Activated naive CD8-positive, alpha-beta T cell treated with anti-CD3 and anti-CD28 coated beads, Interleukin-2, amount 10 ng/mL, durations not matched to agents 7 days and 5 days (primary cell): ENCODE measurements around the gene MKNK1. TPM values are rescaled to one million over a fixed set of nuclear protein-coding genes. Genes with fewer than 3 reads are reported as not detected.

Experiments used
- ATAC-seq: fragments of 150-1000 bp; cut with Tn5 transposase; one replicate; pipeline ENCODE4 v1.10.0; 2021; ENCODE audit warnings: low read depth, moderate library complexity
- POLR2A ChIA-PET: fragments of 350-600 bp; sonication (Branson Sonifier 250); formaldehyde crosslinking; loops from one replicate; lab custom pipeline; 2021; ENCODE audit warnings: antibody characterized with exemption; lab: Charles Lee
- DNase-seq: peaks from one replicate; pipeline ENCODE4 v3.0.0; 2021
- H3K27ac Mint-ChIP-seq: one replicate; pipeline ENCODE4 v1.8.0; 2022; ENCODE audit warnings: mild to moderate bottlenecking, mixed read lengths
- H3K27me3 Mint-ChIP-seq: one replicate; pipeline ENCODE4 v1.8.0; 2022; ENCODE audit warnings: mild to moderate bottlenecking, moderate library complexity, mixed read lengths
- H3K36me3 Mint-ChIP-seq: one replicate; pipeline ENCODE4 v1.8.0; 2021; ENCODE audit warnings: mild to moderate bottlenecking, mixed read lengths
- H3K4me1 Mint-ChIP-seq: one replicate; pipeline ENCODE4 v1.8.0; 2021; ENCODE audit warnings: mixed read lengths
- H3K4me3 Mint-ChIP-seq: one replicate; pipeline ENCODE4 v1.8.0; 2022; ENCODE audit warnings: mild to moderate bottlenecking, moderate library complexity, mixed read lengths
- H3K9me3 Mint-ChIP-seq: one replicate; pipeline ENCODE4 v1.8.0; 2021; ENCODE audit warnings: mixed read lengths
- total RNA-seq, 2 experiments: library from RNA; stranded (reverse); gene quantifications; one replicate each; pipeline ENCODE4 v1.2.3, GENCODE V29; 2021

Gene MKNK1
- total RNA-seq, 2 experiments from 2014 or later: 65.4 to 70.2 TPM

DNA sequence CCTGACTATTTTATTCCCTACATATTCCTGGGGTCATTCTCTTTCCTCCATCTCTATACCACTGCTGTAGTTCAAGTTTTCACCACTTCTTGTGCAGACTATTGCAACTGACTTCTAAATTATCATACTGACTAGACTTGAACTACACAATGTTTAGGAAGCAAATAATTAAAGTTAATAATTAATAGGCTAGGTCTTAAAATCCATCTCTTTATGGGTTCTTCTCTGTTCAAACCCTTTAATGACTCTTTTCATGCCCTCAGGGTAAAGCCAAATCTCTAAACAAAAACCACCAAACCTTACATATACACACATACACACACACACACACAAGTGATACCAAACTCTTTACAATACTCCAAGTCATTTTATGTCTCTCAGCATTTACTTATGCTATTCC lies 34.9 kb upstream of the MKNK1 start:
- DNase-seq (no peak), ATAC-seq (no peak)
- no peaks in the 10 kb centered on the region for H3K9me3 Mint-ChIP-seq
- H3K4me3 Mint-ChIP-seq: no peak overlapping the region
- H3K27me3 Mint-ChIP-seq: no peaks in the 10 kb centered on the region
- no peak overlapping the region for H3K27ac Mint-ChIP-seq
- H3K36me3 Mint-ChIP-seq: peaks cover 8% of the 10 kb centered on the region
- H3K4me1 Mint-ChIP-seq: no peaks in the 10 kb centered on the region
- POLR2A ChIA-PET: no interaction called here

DNA sequence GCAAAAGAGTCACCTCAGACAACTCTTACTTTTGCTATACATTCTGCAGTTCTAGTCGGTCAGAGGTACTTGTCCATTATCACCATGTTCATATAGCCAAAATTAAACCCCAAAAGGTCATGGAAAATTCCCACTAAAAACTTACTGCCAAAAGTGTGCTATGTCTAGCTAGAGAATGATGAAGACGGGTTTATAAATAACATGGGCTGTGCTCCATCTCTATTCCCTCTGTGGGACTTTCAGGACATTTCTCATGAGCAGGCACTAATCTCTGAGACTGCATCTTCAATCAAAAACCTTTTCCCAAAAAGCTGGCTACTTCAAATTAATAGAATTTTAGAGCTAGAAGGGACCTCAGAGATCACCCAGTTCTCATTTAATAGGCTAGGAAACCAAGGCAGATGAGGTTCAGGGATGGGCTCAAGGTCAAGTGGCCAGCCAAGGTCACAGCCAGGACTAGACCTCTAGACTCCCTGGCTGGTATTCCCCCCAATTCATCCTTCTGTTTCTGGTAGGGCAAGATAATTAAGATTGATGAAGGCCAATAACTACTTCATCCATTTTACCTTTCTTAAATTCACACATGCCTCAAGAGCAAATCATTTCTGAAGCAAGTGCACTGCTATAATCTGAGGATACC lies 33.5 kb upstream of the MKNK1 start:
- no peaks in the 10 kb centered on the region for H3K27me3 Mint-ChIP-seq
- ATAC-seq (no peak), DNase-seq (no peak)
- H3K4me1 Mint-ChIP-seq: no peaks in the 10 kb centered on the region
- no peak overlapping the region for H3K27ac Mint-ChIP-seq
- H3K36me3 Mint-ChIP-seq: peaks cover 11% of the 10 kb centered on the region
- H3K9me3 Mint-ChIP-seq: no peaks in the 10 kb centered on the region
- H3K4me3 Mint-ChIP-seq: no peak overlapping the region
- POLR2A ChIA-PET: no interaction called here

DNA sequence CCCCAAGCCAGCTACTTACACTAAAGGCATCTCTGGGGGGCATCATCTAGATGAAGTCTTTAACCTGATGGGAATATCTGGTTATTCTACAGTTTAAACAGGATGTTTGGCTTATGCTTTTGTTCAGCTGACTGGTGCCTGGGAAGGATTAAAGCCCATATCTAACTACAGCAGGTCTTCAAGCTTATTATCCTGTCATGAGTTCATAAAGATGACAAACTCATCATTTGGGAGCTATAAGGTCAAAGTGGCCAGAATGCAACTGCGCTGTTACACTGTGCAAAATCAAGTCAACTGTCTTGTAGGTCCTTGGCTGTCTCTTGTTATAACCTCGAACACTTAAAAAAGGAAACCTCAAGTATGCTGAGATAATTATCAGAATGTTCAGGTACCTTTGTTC lies 31.1 kb upstream of the MKNK1 start:
- H3K4me3 Mint-ChIP-seq: no peak overlapping the region
- POLR2A ChIA-PET: no interaction called here
- no peak overlapping the region for H3K27ac Mint-ChIP-seq
- H3K4me1 Mint-ChIP-seq: no peaks in the 10 kb centered on the region
- no peak for ATAC-seq
- no peaks in the 10 kb centered on the region for H3K27me3 Mint-ChIP-seq
- no peaks in the 10 kb centered on the region for H3K9me3 Mint-ChIP-seq
- H3K36me3 Mint-ChIP-seq: peaks cover 3% of the 10 kb centered on the region
- DNase-seq: no peak

DNA sequence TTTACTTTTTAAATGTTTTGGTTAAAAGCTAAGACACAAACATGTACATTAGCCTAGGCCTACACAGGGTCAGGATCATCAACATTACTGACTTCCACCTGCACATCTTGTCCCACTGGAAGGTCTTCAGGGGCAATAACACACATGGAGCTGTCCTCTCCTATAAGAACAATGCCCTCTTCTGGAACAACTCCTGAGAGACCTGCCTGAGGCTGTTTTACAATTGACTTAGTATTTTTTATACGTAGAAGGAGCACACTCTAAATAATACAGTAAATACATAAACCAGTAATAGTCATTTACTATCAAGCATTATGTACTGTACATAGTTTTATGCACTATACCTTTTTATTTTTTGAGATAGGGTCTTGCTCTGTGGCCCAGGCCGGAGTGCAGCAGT lies 26.7 kb upstream of the MKNK1 start:
- H3K36me3 Mint-ChIP-seq: peaks cover 7% of the 10 kb centered on the region
- H3K27me3 Mint-ChIP-seq: no peaks in the 10 kb centered on the region
- H3K4me1 Mint-ChIP-seq: no peaks in the 10 kb centered on the region
- POLR2A ChIA-PET: no interaction called here
- DNase-seq (no peak), ATAC-seq (no peak)
- no peak overlapping the region for H3K27ac Mint-ChIP-seq
- no peak overlapping the region for H3K4me3 Mint-ChIP-seq
- H3K9me3 Mint-ChIP-seq: no peaks in the 10 kb centered on the region

DNA sequence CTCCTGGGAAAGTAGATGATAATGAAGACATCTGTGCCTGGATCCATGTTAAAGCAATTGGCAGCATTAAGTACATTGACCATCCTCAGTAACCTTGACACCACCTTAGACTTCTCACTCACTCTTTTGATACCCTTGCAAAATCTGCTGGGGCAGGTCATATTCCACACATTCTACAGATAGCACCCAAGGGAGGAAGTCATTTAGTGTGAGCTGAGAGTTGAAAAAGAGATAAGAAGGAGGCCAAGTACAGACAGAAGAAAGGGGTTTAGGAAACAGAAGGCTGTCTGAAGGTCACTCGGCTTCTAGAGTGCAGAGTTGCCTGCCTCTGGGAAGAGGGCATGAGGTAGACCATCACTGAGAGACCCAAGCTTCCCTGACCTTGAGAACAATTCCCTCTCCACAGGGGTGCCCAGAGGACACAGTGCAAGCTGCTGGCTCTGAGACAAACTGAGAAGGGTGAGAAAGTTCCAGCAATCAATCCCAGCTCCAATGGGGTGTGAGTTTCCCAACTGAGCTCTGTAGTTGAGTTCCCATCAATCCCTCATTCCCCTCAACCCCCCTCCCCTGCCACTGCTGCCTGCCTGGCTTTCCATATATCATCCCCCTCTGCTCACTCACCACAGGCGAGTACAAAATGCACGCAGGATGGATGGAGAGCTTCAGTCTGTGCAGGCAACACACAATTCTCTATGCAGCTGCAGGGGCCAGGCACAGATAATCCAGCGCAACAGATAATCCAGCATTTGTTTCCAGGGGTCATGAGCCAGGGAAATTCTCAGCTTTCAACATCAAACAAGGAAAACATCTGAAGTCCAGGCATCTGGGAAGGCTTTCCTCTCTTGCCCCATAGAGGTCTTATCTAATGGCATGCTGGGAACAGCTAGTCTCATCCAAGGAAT lies 19.9 kb upstream of the MKNK1 start:
- H3K27ac Mint-ChIP-seq: no peak overlapping the region
- no peaks in the 10 kb centered on the region for H3K9me3 Mint-ChIP-seq
- POLR2A ChIA-PET: interaction anchor here (0.7 kb wide), 1 partner anchor 19 kb away, joined by 3 read pairs; no protein-coding TSS in a partner anchor
- H3K4me3 Mint-ChIP-seq: no peak overlapping the region
- peaks cover 1% of the 10 kb centered on the region for H3K36me3 Mint-ChIP-seq
- ATAC-seq (no peak), DNase-seq (no peak)
- H3K27me3 Mint-ChIP-seq: no peaks in the 10 kb centered on the region
- peaks cover 11% of the 10 kb centered on the region for H3K4me1 Mint-ChIP-seq

DNA sequence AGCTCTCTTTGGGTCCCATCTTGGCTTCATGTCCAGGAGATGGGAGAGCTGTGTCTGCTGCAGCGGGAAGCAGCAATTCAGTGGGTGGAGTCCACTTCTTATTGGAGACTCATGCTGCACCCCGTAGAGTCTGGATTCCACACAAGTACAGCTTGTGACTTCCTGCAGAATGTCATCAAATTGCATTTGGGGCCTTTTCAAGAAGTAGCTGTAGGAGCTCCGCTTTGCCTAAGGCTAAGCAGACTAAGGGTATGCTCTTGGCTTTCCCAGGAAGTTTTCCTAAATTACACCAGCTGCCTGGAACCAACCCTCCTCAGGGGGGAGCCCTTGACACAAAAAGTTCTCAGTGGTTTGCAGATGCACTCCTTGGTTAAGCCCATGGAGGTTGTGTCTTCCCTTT lies 18.3 kb upstream of the MKNK1 start:
- POLR2A ChIA-PET: no interaction called here
- H3K4me1 Mint-ChIP-seq: peaks cover 20% of the 10 kb centered on the region

DNA sequence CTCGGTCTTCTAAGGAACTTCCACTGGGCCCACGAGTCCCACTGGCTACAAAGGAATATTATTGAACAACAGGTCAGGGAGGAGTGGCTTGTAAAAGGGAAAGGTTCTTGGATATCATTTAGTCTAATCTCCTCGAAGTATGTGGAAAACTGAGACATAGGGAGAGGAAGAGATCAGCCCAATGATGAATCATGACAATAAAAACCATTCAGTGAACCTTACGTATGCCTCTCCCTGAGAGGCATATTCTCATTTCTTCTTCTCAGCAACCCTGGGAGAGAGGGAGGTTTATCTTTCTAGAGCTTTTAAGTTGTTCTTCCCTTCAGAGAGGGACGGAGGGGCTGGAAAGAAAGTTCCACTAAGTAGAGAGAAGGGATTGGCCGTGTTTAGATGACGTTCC lies 17.9 kb upstream of the MKNK1 start:
- POLR2A ChIA-PET: no interaction called here
- H3K27ac Mint-ChIP-seq: no peak overlapping the region

More for the DNA sequence above, 18.3 kb upstream of the MKNK1 start:
- peaks cover 1% of the 10 kb centered on the region for H3K36me3 Mint-ChIP-seq
- ATAC-seq (no peak), DNase-seq (no peak)
- H3K4me3 Mint-ChIP-seq: no peak overlapping the region
- no peak overlapping the region for H3K27ac Mint-ChIP-seq
- H3K9me3 Mint-ChIP-seq: no peaks in the 10 kb centered on the region
- peaks cover under 1% of the 10 kb centered on the region for H3K27me3 Mint-ChIP-seq

DNA sequence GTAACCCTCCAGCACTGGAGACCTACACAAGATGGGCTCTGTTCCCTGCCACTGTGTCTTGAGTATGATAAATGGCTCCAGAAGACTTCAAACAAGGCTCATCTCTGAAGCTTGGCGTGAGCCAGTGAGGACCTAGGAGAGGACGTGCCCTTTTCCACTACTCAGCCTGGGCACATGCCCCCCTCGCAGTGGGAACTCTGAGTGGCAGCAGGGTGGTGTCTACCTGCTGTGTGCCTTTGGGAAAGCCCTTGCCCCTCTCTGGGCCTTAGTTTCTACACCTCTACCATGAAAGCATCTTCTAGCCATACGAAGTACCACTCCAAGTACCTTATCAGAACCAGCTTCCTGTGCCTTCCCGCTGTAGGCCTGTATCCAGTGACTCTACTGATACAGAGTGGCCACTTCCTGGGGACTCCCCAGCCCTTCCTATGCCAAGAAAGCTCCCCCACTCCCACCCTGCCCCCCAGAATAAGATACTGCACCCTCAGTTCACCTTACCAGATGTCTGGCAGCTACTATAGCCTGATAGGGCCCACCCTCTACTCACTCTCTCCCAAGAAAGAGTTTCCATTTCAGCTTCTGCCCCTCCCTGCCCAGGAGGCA lies 15.7 kb upstream of the MKNK1 start:
- H3K9me3 Mint-ChIP-seq: no peaks in the 10 kb centered on the region
- no peaks in the 10 kb centered on the region for H3K36me3 Mint-ChIP-seq
- peaks cover 40% of the 10 kb centered on the region for H3K4me1 Mint-ChIP-seq
- peaks cover 2% of the 10 kb centered on the region for H3K27me3 Mint-ChIP-seq
- no peak for DNase-seq
- H3K27ac Mint-ChIP-seq: no peak overlapping the region
- no peak for ATAC-seq
- POLR2A ChIA-PET: interaction anchor here (1.3 kb wide), 1 partner anchor 100 kb away, joined by 4 read pairs; the partner anchor contains the start of gene EFCAB14
- H3K4me3 Mint-ChIP-seq: no peak overlapping the region

More for the DNA sequence above, 17.9 kb upstream of the MKNK1 start:
- H3K9me3 Mint-ChIP-seq: no peaks in the 10 kb centered on the region
- peaks cover 24% of the 10 kb centered on the region for H3K4me1 Mint-ChIP-seq
- ATAC-seq (no peak), DNase-seq (no peak)
- H3K36me3 Mint-ChIP-seq: no peaks in the 10 kb centered on the region
- peaks cover 2% of the 10 kb centered on the region for H3K27me3 Mint-ChIP-seq
- no peak overlapping the region for H3K4me3 Mint-ChIP-seq

DNA sequence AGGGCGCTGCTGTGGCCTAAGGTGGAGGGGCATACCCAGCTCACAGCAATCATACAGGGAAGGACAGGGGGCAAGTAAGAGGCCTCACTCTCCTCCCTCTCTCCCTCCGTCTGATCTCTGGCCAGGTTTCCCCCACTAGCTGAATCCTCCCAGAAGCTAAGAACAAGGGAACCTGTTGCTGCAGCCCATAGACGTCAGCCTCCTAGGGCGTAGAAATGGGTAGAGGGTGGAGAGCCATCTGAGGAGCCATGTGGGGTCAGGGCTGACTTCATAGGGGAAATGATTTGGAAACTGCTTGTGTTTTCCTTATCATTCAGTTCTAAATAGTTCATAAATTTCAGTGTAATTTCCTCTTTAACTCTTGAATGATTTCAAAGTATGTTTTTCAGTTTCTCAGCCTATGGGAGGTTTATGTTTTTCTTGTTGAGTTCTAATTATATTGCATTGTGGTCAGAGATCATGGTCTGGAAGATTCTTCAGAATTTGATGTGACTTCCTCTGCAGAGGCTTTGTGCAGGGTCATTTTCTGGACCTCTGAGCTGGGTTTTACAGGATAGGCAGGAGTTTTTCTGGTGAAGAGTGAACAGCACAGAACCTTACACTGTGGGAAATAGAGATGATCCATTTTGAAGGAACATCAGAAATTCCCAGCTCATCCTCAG lies 14.8 kb upstream of the MKNK1 start:
- Mint-ChIP-seq H3K36me3 (no peaks in the 10 kb centered on the region), H3K4me1 (peaks cover 47% of the 10 kb centered on the region), H3K4me3 (no peak overlapping the region), H3K9me3 (no peaks in the 10 kb centered on the region), H3K27me3 (peaks cover 2% of the 10 kb centered on the region), H3K27ac (no peak overlapping the region)
- POLR2A ChIA-PET: interaction anchor here (0.7 to 1.3 kb wide), 2 partner anchors 39 to 100 kb away, joined by 3 to 4 read pairs; partner anchors contain the start of gene EFCAB14
- DNase-seq (no peak), ATAC-seq (no peak)

DNA sequence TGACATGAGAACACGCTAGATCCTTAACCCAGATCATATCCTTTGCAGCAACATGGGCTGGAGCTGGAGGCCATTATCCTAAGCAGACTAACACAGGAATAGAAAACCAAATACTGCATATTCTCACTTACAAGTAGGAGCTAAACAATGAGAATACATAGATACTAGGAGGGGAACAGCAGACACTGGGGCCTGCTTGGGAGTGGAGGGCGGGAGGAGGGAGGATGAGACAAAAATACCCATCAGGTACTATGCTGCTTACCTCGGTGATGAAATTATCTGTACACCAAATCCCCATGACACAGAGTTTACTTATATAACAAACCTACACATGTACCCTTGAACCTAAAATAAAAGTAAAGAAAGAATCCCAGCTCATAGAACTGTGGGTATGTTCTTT lies 13.8 kb upstream of the MKNK1 start:
- H3K27me3 Mint-ChIP-seq: peaks cover 2% of the 10 kb centered on the region

DNA sequence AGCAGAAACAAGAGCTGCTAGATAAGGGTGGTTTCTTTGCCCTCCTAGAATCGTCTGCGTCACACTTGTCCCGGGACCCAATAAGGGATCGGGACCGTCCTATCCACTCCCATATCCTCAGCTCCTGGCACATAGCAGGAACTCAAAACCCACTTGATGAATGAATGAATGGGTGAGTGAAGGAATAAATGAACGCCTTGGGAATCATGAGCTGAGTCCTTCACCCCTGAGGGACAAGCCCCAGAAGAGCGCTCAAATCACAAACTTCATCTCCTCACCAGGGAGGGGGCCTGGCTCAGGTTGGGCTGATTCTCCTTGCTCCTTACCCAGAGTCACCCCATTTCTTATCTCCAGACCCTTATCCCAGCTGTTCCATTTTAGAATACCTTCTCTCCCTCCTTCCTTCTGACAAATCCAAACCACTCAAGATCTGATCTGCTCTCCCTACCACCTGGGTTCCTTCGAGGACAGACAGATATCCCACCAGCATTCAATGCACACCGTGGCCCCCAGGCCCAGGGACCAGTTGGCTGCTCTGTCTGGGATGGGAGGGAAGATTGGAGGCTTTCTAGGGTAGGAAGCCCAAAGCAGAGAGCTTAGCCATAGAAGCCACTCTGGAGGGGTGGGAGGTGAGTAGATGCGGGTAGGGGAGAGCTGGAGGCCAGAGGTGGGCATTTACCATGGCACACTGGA lies 13.2 kb upstream of the MKNK1 start:
- Mint-ChIP-seq H3K36me3 (peaks cover 2% of the 10 kb centered on the region), H3K9me3 (no peaks in the 10 kb centered on the region), H3K4me3 (peak overlapping the region; percentile 95), H3K27me3 (peaks cover 2% of the 10 kb centered on the region), H3K4me1 (peaks cover 51% of the 10 kb centered on the region), H3K27ac (peak overlapping the region; percentile 90)
- POLR2A ChIA-PET: interaction anchor here (1.4 to 5.2 kb wide), 5 partner anchors 13 to 102 kb away, joined by 4 to 91 read pairs (median 9); partner anchors contain the start of genes ATPAF1, EFCAB14 and MKNK1
- DNase-seq: no peak
- no peak for ATAC-seq

More for the DNA sequence above, 13.8 kb upstream of the MKNK1 start:
- no peak for ATAC-seq
- H3K4me3 Mint-ChIP-seq: no peak overlapping the region
- no peaks in the 10 kb centered on the region for H3K9me3 Mint-ChIP-seq
- POLR2A ChIA-PET: interaction anchor here (0.7 to 5.2 kb wide), 2 partner anchors 13 to 37 kb away, joined by 3 to 91 read pairs; partner anchors contain the start of gene MKNK1
- DNase-seq: no peak
- no peaks in the 10 kb centered on the region for H3K36me3 Mint-ChIP-seq
- H3K27ac Mint-ChIP-seq: no peak overlapping the region
- H3K4me1 Mint-ChIP-seq: peaks cover 49% of the 10 kb centered on the region
